Measurements from ENCODE around the gene ZG16.
"Not testable (repeated sequence)": the region's sequence is repeated elsewhere in the genome, so short reads cannot be mapped to it uniquely, and the experiment has no call there.

The ZG16 gene

GRCh38 chr16:29757950-29758466, 20.0 kb upstream of the ZG16 start:
- Histone ChIP-seq H3K27me3 (ENCODE audit: insufficient read depth, low read length, poor library complexity) (no peaks in the 10 kb centered on the region), H3K9ac (ENCODE audit: low read depth, low read length) (no peak overlapping the region), H4K20me1 (ENCODE audit: insufficient read depth, low read length) (no peaks in the 10 kb centered on the region), H3K27ac (ENCODE audit: low read length) (no peak overlapping the region), H2AFZ (ENCODE audit: low read depth, low read length) (no peak overlapping the region), H3K4me3 (ENCODE audit: low read depth in 1 of 2, low read length in 2 of 2) (no peak overlapping the region), H3K36me3 (ENCODE audit: insufficient read depth, low read length) (no peaks in the 10 kb centered on the region), H3K9me3 (ENCODE audit: insufficient read depth, low read length, severe bottlenecking) (no peaks in the 10 kb centered on the region), H3K79me2 (ENCODE audit: insufficient read depth, low read length) (no peaks in the 10 kb centered on the region), H3K4me1 (ENCODE audit: insufficient read depth, low read length) (no peaks in the 10 kb centered on the region), H3K4me2 (ENCODE audit: insufficient read depth, low read length) (no peak overlapping the region)
- no peak for ATAC-seq (ENCODE audit: insufficient read depth, low read depth)
- no peak for TF ChIP-seq CTCF (IDR thresholded peaks at IDR 0.05; ENCODE audit: borderline replicate concordance, extremely low read depth, low read length, poor library complexity, severe bottlenecking)
- TF ChIP-seq EZH2 (IDR thresholded peaks at IDR 0.05; ENCODE audit: borderline replicate concordance, low read depth, low read length, severe bottlenecking), result no peak
- DNase-seq, result no peak

- TF ChIP-seq CTCF (IDR thresholded peaks at IDR 0.05; ENCODE audit: borderline replicate concordance, extremely low read depth, low read length, poor library complexity, severe bottlenecking) (no peak), EZH2 (IDR thresholded peaks at IDR 0.05; ENCODE audit: borderline replicate concordance, low read depth, low read length, severe bottlenecking) (no peak)
- H3K9ac ChIP-seq (ENCODE audit: low read depth, low read length), result no peak overlapping the region
Measured at GRCh38 chr16:29760567-29761279, 17.3 kb upstream of the ZG16 start.

GRCh38 chr16:29761280-29761651, 16.8 kb upstream of the ZG16 start:
- not testable (repeated sequence) for H3K9me3 ChIP-seq (ENCODE audit: insufficient read depth, low read length, severe bottlenecking); H3K4me3 ChIP-seq (ENCODE audit: low read depth in 1 of 2, low read length in 2 of 2); ATAC-seq (ENCODE audit: insufficient read depth, low read depth); H3K27ac ChIP-seq (ENCODE audit: low read length); H4K20me1 ChIP-seq (ENCODE audit: insufficient read depth, low read length); H3K9ac ChIP-seq (ENCODE audit: low read depth, low read length); H2AFZ ChIP-seq (ENCODE audit: low read depth, low read length); H3K4me1 ChIP-seq (ENCODE audit: insufficient read depth, low read length); H3K79me2 ChIP-seq (ENCODE audit: insufficient read depth, low read length); H3K4me2 ChIP-seq (ENCODE audit: insufficient read depth, low read length); DNase-seq; H3K27me3 ChIP-seq (ENCODE audit: insufficient read depth, low read length, poor library complexity); H3K36me3 ChIP-seq (ENCODE audit: insufficient read depth, low read length)

More at GRCh38 chr16:29760567-29761279, 17.3 kb upstream of the ZG16 start:
- no peaks in the 10 kb centered on the region for H3K27me3 ChIP-seq (ENCODE audit: insufficient read depth, low read length, poor library complexity)
- no peak overlapping the region for H2AFZ ChIP-seq (ENCODE audit: low read depth, low read length)
- H3K9me3 ChIP-seq (ENCODE audit: insufficient read depth, low read length, severe bottlenecking), result no peaks in the 10 kb centered on the region
- no peak overlapping the region for H3K27ac ChIP-seq (ENCODE audit: low read length)
- no peak overlapping the region for H3K4me3 ChIP-seq (ENCODE audit: low read depth in 1 of 2, low read length in 2 of 2)
- ATAC-seq (ENCODE audit: insufficient read depth, low read depth), result no peak
- H3K4me2 ChIP-seq (ENCODE audit: insufficient read depth, low read length), result no peak overlapping the region
- no peaks in the 10 kb centered on the region for H3K36me3 ChIP-seq (ENCODE audit: insufficient read depth, low read length)
- H3K79me2 ChIP-seq (ENCODE audit: insufficient read depth, low read length), result no peaks in the 10 kb centered on the region
- no peaks in the 10 kb centered on the region for H4K20me1 ChIP-seq (ENCODE audit: insufficient read depth, low read length)
- H3K4me1 ChIP-seq (ENCODE audit: insufficient read depth, low read length), result no peaks in the 10 kb centered on the region
- no peak for DNase-seq

- Histone ChIP-seq H3K9me3 (ENCODE audit: insufficient read depth, low read length, severe bottlenecking) (no peaks in the 10 kb centered on the region), H4K20me1 (ENCODE audit: insufficient read depth, low read length) (no peaks in the 10 kb centered on the region), H3K9ac (ENCODE audit: low read depth, low read length) (no peak overlapping the region), H2AFZ (ENCODE audit: low read depth, low read length) (no peak overlapping the region), H3K4me2 (ENCODE audit: insufficient read depth, low read length) (no peak overlapping the region), H3K36me3 (ENCODE audit: insufficient read depth, low read length) (no peaks in the 10 kb centered on the region), H3K4me3 (ENCODE audit: low read depth in 1 of 2, low read length in 2 of 2) (no peak overlapping the region), H3K4me1 (ENCODE audit: insufficient read depth, low read length) (no peaks in the 10 kb centered on the region), H3K79me2 (ENCODE audit: insufficient read depth, low read length) (no peaks in the 10 kb centered on the region), H3K27ac (ENCODE audit: low read length) (no peak overlapping the region), H3K27me3 (ENCODE audit: insufficient read depth, low read length, poor library complexity) (no peaks in the 10 kb centered on the region)
- no peak; the same call in 2 of the 3 replicates for ATAC-seq (ENCODE audit: insufficient read depth, low read depth)
- TF ChIP-seq CTCF (IDR thresholded peaks at IDR 0.05; ENCODE audit: borderline replicate concordance, extremely low read depth, low read length, poor library complexity, severe bottlenecking) (no peak), EZH2 (IDR thresholded peaks at IDR 0.05; ENCODE audit: borderline replicate concordance, low read depth, low read length, severe bottlenecking) (no peak)
- no peak for DNase-seq
Measured at GRCh38 chr16:29761882-29762281, 16.2 kb upstream of the ZG16 start.

Measured in DND-41 (cell line).